ENCODE data around the gene PIBF1.

The PIBF1 gene

DNA sequence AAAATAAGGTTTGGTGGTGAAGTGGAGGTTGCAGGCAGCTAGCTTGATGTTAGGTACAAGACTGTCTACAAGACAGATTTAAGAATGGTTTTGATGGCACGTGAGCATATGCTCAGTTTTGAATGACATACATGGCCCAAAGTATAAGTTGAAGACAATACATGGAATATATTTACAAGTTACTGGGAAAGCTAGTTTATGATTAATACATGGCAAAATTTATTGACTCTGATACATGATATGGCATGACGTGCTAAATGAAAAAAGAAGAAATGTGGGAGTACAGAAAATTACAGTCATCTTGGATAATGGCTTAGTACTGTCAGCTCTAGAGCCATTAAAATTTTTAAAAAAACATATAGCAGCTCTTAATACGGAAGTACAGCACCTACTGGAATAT lies 281.2 kb downstream of the PIBF1 start:
- no peak for DNase-seq

DNA sequence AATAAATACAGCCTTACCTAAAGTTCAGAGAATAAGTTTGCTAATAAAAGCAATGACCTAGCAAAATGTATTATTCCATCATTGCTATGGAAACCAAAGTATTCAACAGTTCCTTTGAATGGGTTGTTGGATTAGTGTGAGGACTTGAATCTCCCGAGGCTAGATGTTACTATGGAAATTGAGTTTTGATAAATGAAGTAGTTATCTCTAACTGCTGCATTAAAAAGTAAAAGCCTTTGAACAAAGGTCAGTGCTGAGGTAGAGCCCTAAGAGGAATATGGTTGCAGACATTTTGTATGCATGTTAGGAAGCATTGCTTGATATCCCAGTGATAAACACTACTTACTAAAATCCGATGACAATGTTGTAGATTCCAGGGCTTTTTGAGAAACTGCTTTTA lies 283.1 kb downstream of the PIBF1 start:
- no peak for DNase-seq

DNA sequence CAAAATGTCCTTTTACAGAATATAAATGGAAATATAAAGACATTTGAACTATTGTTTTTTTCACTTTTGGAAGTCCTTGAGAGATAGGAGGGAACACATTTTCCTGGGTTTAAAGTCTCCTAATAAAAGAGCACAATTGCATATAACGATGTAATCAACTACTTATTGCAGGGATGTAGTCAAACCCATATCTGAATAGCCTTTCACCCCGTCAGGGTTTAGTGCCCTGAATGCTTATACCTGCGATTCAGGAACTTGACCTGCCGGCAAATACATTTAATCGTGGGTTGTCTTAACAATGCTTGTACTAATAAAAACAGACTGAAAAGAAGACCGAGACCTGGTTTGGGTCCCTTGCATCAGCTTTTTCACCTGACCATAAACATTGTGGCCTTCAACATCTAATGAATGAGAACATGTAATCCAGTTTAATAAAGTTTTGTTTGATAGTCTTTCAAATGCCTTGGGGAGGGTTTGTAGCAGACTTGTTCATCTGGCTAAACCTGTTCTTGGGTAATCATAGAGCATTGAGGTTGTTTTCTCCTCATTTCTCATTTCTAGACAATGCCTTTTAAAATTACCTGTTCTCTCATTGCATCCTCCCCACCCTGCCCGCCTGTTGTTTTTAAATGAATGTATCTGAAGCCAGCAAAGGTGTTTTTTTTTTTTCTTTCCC lies 283.9 kb downstream of the PIBF1 start:
- DNase-seq = no peak
